Keratinocyte (primary cell): ENCODE results near the gene TRAF2. TPM values are rescaled to one million over a fixed set of nuclear protein-coding genes. Genes with fewer than 3 reads are reported as not detected.
A peak's percentile ranks its signal among the peaks of the same experiment; 100 is the strongest.

Experiments used
- DNase-seq: peaks from one replicate; pipeline ENCODE4 v3.0.0-alpha.2; 2011; ENCODE audit warnings: low read depth, missing footprints, low spot score
- FAIRE-seq: peaks from 2 replicates; lab custom pipeline; 2011; peaks lifted over from hg19 to GRCh38; lab: Jason Lieb, UNC
- H2AFZ ChIP-seq: 2 replicates; pipeline ENCODE4 v1.6.0; 2012; ENCODE audit warnings: low read length, control low read depth, inconsistent platforms; ENCODE audit not compliant: control insufficient read depth
- H3K27ac ChIP-seq: 2 replicates; pipeline ENCODE4 v1.5.1; 2011; ENCODE audit warnings: low read length; ENCODE audit not compliant: control insufficient read depth, insufficient read depth
- H3K27me3 ChIP-seq: 3 replicates; pipeline ENCODE4 v1.6.0; 2011; ENCODE audit warnings: low read length; ENCODE audit not compliant: control insufficient read depth, insufficient read depth; ENCODE audit errors: extremely low read depth
- H3K36me3 ChIP-seq, 2 experiments: 2 replicates in 1 of 2; 3 replicates in 1 of 2; pipeline ENCODE4 v1.5.1; 2011; ENCODE audit warnings: low read length in 2 of 2, mild to moderate bottlenecking in 1 of 2; ENCODE audit not compliant: control insufficient read depth in 2 of 2, insufficient read depth in 2 of 2; ENCODE audit errors: extremely low read depth in 1 of 2
- H3K4me1 ChIP-seq: 3 replicates; pipeline ENCODE4 v1.5.1; 2011; ENCODE audit warnings: low read length; ENCODE audit not compliant: control insufficient read depth, insufficient read depth; ENCODE audit errors: extremely low read depth
- H3K4me2 ChIP-seq: 3 replicates; pipeline ENCODE4 v1.6.0; 2011; ENCODE audit warnings: low read depth, low read length; ENCODE audit not compliant: control insufficient read depth, insufficient read depth; ENCODE audit errors: extremely low read depth
- H3K4me3 ChIP-seq, 3 experiments: fragments of 200-600 bp in 1 of 3; sonication (generic) in 1 of 3; 2 replicates in 2 of 3; 3 replicates in 1 of 3; pipeline ENCODE4 v1.5.1; 2011 to 2016; ENCODE audit warnings: low read length in 3 of 3, mild to moderate bottlenecking in 3 of 3, control low read depth in 2 of 3, inconsistent platforms in 1 of 3, low read depth in 1 of 3, mixed read lengths in 1 of 3, mixed run types in 1 of 3, moderate library complexity in 1 of 3; ENCODE audit not compliant: control insufficient read depth in 2 of 3, insufficient read depth in 2 of 3; ENCODE audit errors: extremely low read depth in 1 of 3
- H3K79me2 ChIP-seq: 2 replicates; pipeline ENCODE4 v1.6.0; 2012; ENCODE audit warnings: low read length; ENCODE audit not compliant: control insufficient read depth, insufficient read depth
- H3K9ac ChIP-seq: 3 replicates; pipeline ENCODE4 v1.6.0; 2011; ENCODE audit warnings: low read length; ENCODE audit not compliant: control insufficient read depth, insufficient read depth; ENCODE audit errors: extremely low read depth
- H3K9me1 ChIP-seq: 3 replicates; pipeline ENCODE4 v1.6.0; 2011; ENCODE audit warnings: low read length; ENCODE audit not compliant: control insufficient read depth, insufficient read depth; ENCODE audit errors: extremely low read depth
- H3K9me3 ChIP-seq: 2 replicates; pipeline ENCODE4 v1.5.1; 2012; ENCODE audit warnings: low read depth, low read length; ENCODE audit not compliant: control insufficient read depth
- H4K20me1 ChIP-seq: 3 replicates; pipeline ENCODE4 v1.6.0; 2011; ENCODE audit warnings: low read length; ENCODE audit not compliant: control insufficient read depth, insufficient read depth; ENCODE audit errors: extremely low read depth
- CTCF ChIP-seq, 3 experiments: IDR thresholded peaks in 1 of 3; conservative IDR thresholded peaks in 1 of 3; optimal IDR thresholded peaks in 1 of 3; 2 replicates in 2 of 3; 3 replicates in 1 of 3; pipeline versions ENCODE3 to v1.5.1; 2011; ENCODE audit warnings: low read length in 3 of 3, mild to moderate bottlenecking in 3 of 3, moderate library complexity in 2 of 3, control low read depth in 1 of 3, inconsistent platforms in 1 of 3; ENCODE audit not compliant: insufficient read depth in 2 of 3; ENCODE audit errors: extremely low read depth in 1 of 3
- EZH2 ChIP-seq: IDR thresholded peaks from one replicate; pipeline ENCODE4 v1.6.1; 2012; ENCODE audit warnings: inconsistent platforms, mild to moderate bottlenecking, low read length, moderate library complexity
- dilution Hi-C: fragments of 300-500 bp; cut with MboI; formaldehyde crosslinking; loops from one replicate; pipeline ENCODE4 v1.7.0; 2020; ENCODE audit warnings: low sequenced_read_pairs; ENCODE audit not compliant: extremely low pct_ligation_motif_present
- polyA plus RNA-seq, 5 experiments: library from polyadenylated mRNA; depleted of rRNA in 3 of 5; stranded (reverse) in 3 of 5; stranded (forward) in 1 of 5; unstranded in 1 of 5; fragments of >200 nt; gene quantifications; 1 replicate in 1 of 5; 2 replicates in 3 of 5; 3 replicates in 1 of 5; pipeline versions ENCODE4 v1.2.1 to v1.2.3, GENCODE V29; 2011 to 2012; ENCODE audit warnings: missing spikeins in 2 of 5, low read depth in 1 of 5, low replicate concordance in 1 of 5

The TRAF2 gene
- polyA plus RNA-seq, 1 donor (not counting 4 experiments of a cell fraction or from before 2014, with no cell fraction given) = 9.9 TPM

- peaks cover 6% of the 10 kb centered on the region for H3K79me2 ChIP-seq
- dilution Hi-C loops = no loop called here
- no peaks in the 10 kb centered on the region for H3K9me3 ChIP-seq
- H2AFZ ChIP-seq = no peak overlapping the region
- H3K4me1 ChIP-seq = peaks cover 18% of the 10 kb centered on the region
- H3K27me3 ChIP-seq = peaks cover 43% of the 10 kb centered on the region
- no peak overlapping the region for H3K4me3 ChIP-seq
- no peaks in the 10 kb centered on the region for H3K9me1 ChIP-seq
- TF ChIP-seq EZH2 = peak; percentile 38
- no peak for TF ChIP-seq CTCF (optimal IDR thresholded peaks at IDR 0.05 in 1 of 3, IDR thresholded peaks at IDR 0.05 in 1 of 3, conservative IDR thresholded peaks at IDR 0.05 in 1 of 3; ENCODE audit: extremely low read depth in 1 of 3, insufficient read depth in 2 of 3, low read length in 3 of 3)
- peaks cover 2 to 4% of the 10 kb centered on the region in 2 experiments for H3K36me3 ChIP-seq
- no peak overlapping the region for H3K9ac ChIP-seq
- H3K27ac ChIP-seq = no peak overlapping the region
- FAIRE-seq (no peak), DNase-seq (no peak)
- H4K20me1 ChIP-seq = peaks cover 6% of the 10 kb centered on the region
- no peak overlapping the region for H3K4me2 ChIP-seq
Measured at GRCh38 chr9:136845465-136846260, 40.7 kb upstream of the TRAF2 start.

GRCh38 chr9:136846376-136847087 is 39.8 kb upstream of the TRAF2 start:
- no peak for TF ChIP-seq CTCF (optimal IDR thresholded peaks at IDR 0.05 in 1 of 3, IDR thresholded peaks at IDR 0.05 in 1 of 3, conservative IDR thresholded peaks at IDR 0.05 in 1 of 3; ENCODE audit: extremely low read depth in 1 of 3, insufficient read depth in 2 of 3, low read length in 3 of 3)
- TF ChIP-seq EZH2 = peak; percentile 84
- Histone ChIP-seq H3K4me1 (peaks cover 15% of the 10 kb centered on the region), H3K36me3 (peaks cover 0 to 13% of the 10 kb centered on the region in 2 experiments), H3K27ac (no peak overlapping the region), H4K20me1 (peaks cover 6% of the 10 kb centered on the region), H3K9me1 (no peaks in the 10 kb centered on the region), H3K79me2 (peaks cover 6% of the 10 kb centered on the region), H3K9ac (no peak overlapping the region), H3K27me3 (peaks cover 43% of the 10 kb centered on the region), H2AFZ (no peak overlapping the region), H3K9me3 (no peaks in the 10 kb centered on the region), H3K4me2 (peak overlapping the region; percentile 22), H3K4me3 (no peak overlapping the region)
- dilution Hi-C loops = no loop called here
- no peak for DNase-seq
- FAIRE-seq = no peak
